CD4-positive, alpha-beta T cell (primary cell): Measurements from ENCODE around the gene TOR2A. TPM values are rescaled to one million over a fixed set of nuclear protein-coding genes. Genes with fewer than 3 reads are reported as not detected.

Source experiments
- ATAC-seq: fragments of 200-7000 bp; cut with Tn5 transposase; one replicate; pipeline ENCODE4 v1.10.0; 2022; ENCODE audit warnings: mild to moderate bottlenecking; ENCODE audit not compliant: poor library complexity
- CTCF ChIA-PET: fragments of 350-600 bp; sonication (Branson Sonifier 250); formaldehyde crosslinking; loops from one replicate; lab custom pipeline; 2021; ENCODE audit warnings: antibody characterized with exemption, inconsistent platforms; lab: Charles Lee
- POLR2A ChIA-PET: fragments of 350-600 bp; sonication (Branson Sonifier 250); formaldehyde crosslinking; loops from one replicate; lab custom pipeline; 2021; ENCODE audit warnings: antibody characterized with exemption, inconsistent platforms; lab: Charles Lee
- DNase-seq, 14 experiments: peaks; one replicate each; pipeline ENCODE4 v3.0.0-alpha.2; 2013 to 2020; ENCODE audit warnings: mixed read lengths in 2 of 14
- H3K27ac ChIP-seq, 2 donors: one replicate each; pipeline versions ENCODE4 v1.5.1 to v1.7.0; 2013; ENCODE audit warnings: low read length in 2 of 2, low read depth in 1 of 2, mild to moderate bottlenecking in 1 of 2
- H3K27me3 ChIP-seq, 2 experiments: 1 replicate in 1 of 2; 2 replicates in 1 of 2; pipeline versions ENCODE4 v1.6.1 to v1.7.0; 2013; ENCODE audit warnings: low read length in 2 of 2, control low read depth in 1 of 2, mild to moderate bottlenecking in 1 of 2, moderate library complexity in 1 of 2; ENCODE audit not compliant: insufficient read depth in 2 of 2, control insufficient read depth in 1 of 2
- H3K36me3 ChIP-seq: one replicate; pipeline ENCODE4 v1.6.1; 2013; ENCODE audit warnings: low read length, control low read depth; ENCODE audit not compliant: insufficient read depth
- H3K4me1 ChIP-seq: one replicate; pipeline ENCODE4 v1.6.1; 2013; ENCODE audit warnings: low read length, control low read depth; ENCODE audit not compliant: insufficient read depth
- H3K4me3 ChIP-seq: one replicate; pipeline ENCODE4 v1.5.1; 2013; ENCODE audit warnings: mild to moderate bottlenecking, low read length, moderate library complexity
- H3K9me3 ChIP-seq, 2 experiments: 1 replicate in 1 of 2; 2 replicates in 1 of 2; pipeline versions ENCODE4 v1.6.1 to v1.7.0; 2013; ENCODE audit warnings: low read length in 2 of 2, mild to moderate bottlenecking in 2 of 2, control low read depth in 1 of 2, moderate library complexity in 1 of 2; ENCODE audit not compliant: control insufficient read depth in 1 of 2, insufficient read depth in 1 of 2
- H3K27ac Mint-ChIP-seq: one replicate; pipeline ENCODE4 v1.8.0; 2020; ENCODE audit warnings: mixed read lengths
- H3K27me3 Mint-ChIP-seq: one replicate; pipeline ENCODE4 v1.8.0; 2021; ENCODE audit warnings: mixed read lengths
- H3K36me3 Mint-ChIP-seq: one replicate; pipeline ENCODE4 v1.8.0; 2021; ENCODE audit warnings: low read depth, mixed read lengths
- H3K4me1 Mint-ChIP-seq: one replicate; pipeline ENCODE4 v1.8.0; 2021; ENCODE audit warnings: low read depth, mixed read lengths
- H3K4me3 Mint-ChIP-seq: one replicate; pipeline ENCODE4 v1.8.0; 2020; ENCODE audit warnings: mild to moderate bottlenecking, mixed read lengths
- H3K9me3 Mint-ChIP-seq: one replicate; pipeline ENCODE4 v1.8.0; 2020; ENCODE audit warnings: mixed read lengths
- CTCF ChIP-seq: fragments of 200-600 bp; IDR thresholded peaks from one replicate; pipeline ENCODE4 v1.8.0; 2022; ENCODE audit warnings: antibody characterized with exemption, mild to moderate bottlenecking
- intact Hi-C, 2 experiments: fragments of 100-400 bp; cut with DNase I in 1 of 2; cut with micrococcal nuclease in 1 of 2; formaldehyde crosslinking; loops; one replicate each; pipeline versions ENCODE4 v1.15.1 to v1.9.0; 2023 to 2025; cut with DNase I, micrococcal nuclease
- total RNA-seq, 174 experiments: library from RNA in 2 of 174; stranded (reverse) in 2 of 174; gene quantifications; one replicate each; pipeline ENCODE4 v1.2.3 and lab custom pipeline; 2021 to 2026

The TOR2A gene
- total RNA-seq, 2 experiments from 2014 or later = 7.6 to 8.2 TPM

- no peaks in the 10 kb centered on the region for H3K27me3 ChIP-seq
- H3K9me3 ChIP-seq = no peaks in the 10 kb centered on the region
- peaks cover 12% of the 10 kb centered on the region for H3K4me1 Mint-ChIP-seq
- no peaks in the 10 kb centered on the region for H3K36me3 Mint-ChIP-seq
- H3K27me3 Mint-ChIP-seq = no peaks in the 10 kb centered on the region
- DNase-seq (no peak), ATAC-seq (no peak)
- H3K9me3 Mint-ChIP-seq = no peaks in the 10 kb centered on the region
- no peak overlapping the region for H3K27ac Mint-ChIP-seq
- POLR2A ChIA-PET = no interaction called here
- no peak overlapping the region for H3K4me3 ChIP-seq
- H3K27ac ChIP-seq = no peak overlapping the region
- H3K36me3 ChIP-seq = no peaks in the 10 kb centered on the region
- CTCF ChIA-PET = no interaction called here
- no peak for TF ChIP-seq CTCF
- H3K4me3 Mint-ChIP-seq = no peak overlapping the region
- intact Hi-C loops = no loop called here
- peaks cover 13% of the 10 kb centered on the region for H3K4me1 ChIP-seq
Observed at GRCh38 chr9:127697575-127697974, 37.5 kb downstream of the TOR2A start.

- H3K27me3 ChIP-seq = no peaks in the 10 kb centered on the region
- no peaks in the 10 kb centered on the region for H3K9me3 Mint-ChIP-seq
- DNase-seq (no peak), ATAC-seq (no peak)
- no peaks in the 10 kb centered on the region for H3K36me3 Mint-ChIP-seq
- no peak overlapping the region for H3K27ac Mint-ChIP-seq
- ChIA-PET CTCF (no interaction called here), POLR2A (no interaction called here)
- no peak for TF ChIP-seq CTCF
- H3K9me3 ChIP-seq = no peaks in the 10 kb centered on the region
- H3K4me1 Mint-ChIP-seq = peaks cover 12% of the 10 kb centered on the region
- H3K36me3 ChIP-seq = no peaks in the 10 kb centered on the region
- no peak overlapping the region for H3K27ac ChIP-seq
- H3K4me3 ChIP-seq = no peak overlapping the region
- no peaks in the 10 kb centered on the region for H3K27me3 Mint-ChIP-seq
- intact Hi-C loops = no loop called here
- H3K4me1 ChIP-seq = peaks cover 13% of the 10 kb centered on the region
- H3K4me3 Mint-ChIP-seq = no peak overlapping the region
Observed at GRCh38 chr9:127694890-127695720, 40.0 kb downstream of the TOR2A start.

- no peaks in the 10 kb centered on the region for H3K9me3 ChIP-seq
- Mint-ChIP-seq H3K4me1 (peaks cover 5% of the 10 kb centered on the region), H3K9me3 (no peaks in the 10 kb centered on the region), H3K27me3 (no peaks in the 10 kb centered on the region), H3K27ac (no peak overlapping the region), H3K36me3 (no peaks in the 10 kb centered on the region), H3K4me3 (no peak overlapping the region)
- H3K27me3 ChIP-seq = no peaks in the 10 kb centered on the region
- TF ChIP-seq CTCF = no peak
- no peak overlapping the region for H3K27ac ChIP-seq
- CTCF ChIA-PET = no interaction called here
- POLR2A ChIA-PET = no interaction called here
- ATAC-seq (no peak), DNase-seq (no peak)
- intact Hi-C loops = no loop called here
- no peak overlapping the region for H3K4me3 ChIP-seq
- H3K4me1 ChIP-seq = peaks cover 1% of the 10 kb centered on the region
- no peaks in the 10 kb centered on the region for H3K36me3 ChIP-seq
Observed at GRCh38 chr9:127693697-127694096, 41.4 kb downstream of the TOR2A start.
